GM21367 (cell line): ENCODE results near the gene PCK2.

Experiments used
- ATAC-seq: cut with Tn5 transposase; IDR thresholded peaks from one replicate; pipeline ENCODE4 v1.9.1; 2021; ENCODE audit not compliant: unreplicated experiment

The PCK2 gene

DNA sequence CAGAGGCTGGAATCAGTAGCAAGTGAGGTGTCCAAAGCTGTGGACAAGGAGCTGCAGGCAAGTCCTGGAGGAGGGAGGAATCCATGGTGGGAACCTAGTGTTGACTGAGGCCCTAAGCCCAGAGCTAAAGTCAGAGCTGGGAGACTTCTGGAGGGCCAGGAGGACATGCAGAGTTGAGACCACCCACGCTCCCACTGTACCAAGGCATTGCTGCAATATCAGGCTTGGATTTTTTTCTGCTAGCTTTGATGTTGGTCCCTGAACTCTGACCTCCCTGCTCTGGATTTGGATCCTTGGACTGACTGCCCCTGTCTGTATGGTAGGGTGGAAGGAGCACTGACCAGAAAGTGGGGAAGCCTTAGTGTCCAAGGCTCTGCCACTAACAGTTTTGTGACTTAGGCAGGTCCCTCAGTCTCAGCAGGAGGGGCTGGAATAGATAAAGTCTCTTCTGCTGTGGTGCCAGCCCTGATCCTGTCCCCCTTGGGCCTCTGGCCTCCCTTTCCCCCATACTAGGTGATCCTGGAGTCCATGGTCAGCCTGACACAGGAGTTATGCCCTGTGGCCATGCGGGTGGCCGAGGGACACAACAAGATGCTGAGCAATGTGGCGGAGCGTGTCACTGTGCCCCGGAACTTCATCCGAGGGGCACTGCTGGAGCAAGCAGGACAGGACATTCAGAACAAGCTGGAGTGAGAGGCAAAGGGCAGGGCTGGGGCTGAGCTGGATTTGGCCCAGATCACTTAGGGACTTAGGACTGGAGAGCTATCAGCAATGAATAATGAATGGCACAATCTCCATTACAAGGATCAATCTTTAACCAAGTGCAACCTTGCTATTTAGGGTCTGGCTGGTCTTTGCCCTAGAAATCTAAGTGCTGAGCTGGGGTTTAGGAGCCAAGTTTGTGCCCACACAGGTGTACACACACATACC, 32.9 kb upstream of the PCK2 start:
- ATAC-seq = no peak

DNA sequence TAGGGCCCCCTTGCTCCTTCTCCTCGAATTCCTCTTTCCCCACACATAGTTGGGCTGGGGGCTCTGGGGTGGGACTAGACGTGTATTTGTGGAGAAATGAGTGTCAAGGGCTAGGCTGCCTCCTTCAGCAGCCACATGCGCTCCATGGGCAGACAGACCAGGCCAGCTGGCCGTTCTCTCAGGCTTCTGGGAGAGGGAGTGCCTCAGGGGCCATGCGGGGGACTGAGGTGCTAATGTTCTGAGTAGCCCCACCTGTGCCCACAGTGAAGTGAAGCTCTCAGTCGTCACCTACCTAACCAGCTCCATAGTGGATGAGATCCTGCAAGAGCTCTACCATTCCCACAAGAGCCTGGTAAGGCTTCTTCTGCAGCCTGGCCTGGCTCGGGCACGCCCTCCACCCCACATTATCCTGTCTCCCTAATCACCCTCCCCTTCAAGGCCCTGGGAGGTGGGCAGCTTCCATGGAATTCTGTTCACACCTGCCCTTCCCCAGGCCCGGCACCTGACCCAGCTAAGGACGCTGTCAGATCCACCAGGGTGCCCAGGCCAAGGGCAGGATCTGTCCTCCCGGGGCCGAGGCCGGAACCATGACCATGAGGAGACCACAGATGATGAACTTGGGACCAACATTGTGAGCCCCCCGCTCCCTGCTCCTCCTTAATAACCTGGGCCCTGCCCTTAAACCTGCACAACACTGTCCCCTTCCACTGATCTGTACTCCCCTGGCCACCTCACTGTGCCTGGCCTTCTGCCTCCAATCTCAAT, 31.7 kb upstream of the PCK2 start:
- ATAC-seq = no peak

DNA sequence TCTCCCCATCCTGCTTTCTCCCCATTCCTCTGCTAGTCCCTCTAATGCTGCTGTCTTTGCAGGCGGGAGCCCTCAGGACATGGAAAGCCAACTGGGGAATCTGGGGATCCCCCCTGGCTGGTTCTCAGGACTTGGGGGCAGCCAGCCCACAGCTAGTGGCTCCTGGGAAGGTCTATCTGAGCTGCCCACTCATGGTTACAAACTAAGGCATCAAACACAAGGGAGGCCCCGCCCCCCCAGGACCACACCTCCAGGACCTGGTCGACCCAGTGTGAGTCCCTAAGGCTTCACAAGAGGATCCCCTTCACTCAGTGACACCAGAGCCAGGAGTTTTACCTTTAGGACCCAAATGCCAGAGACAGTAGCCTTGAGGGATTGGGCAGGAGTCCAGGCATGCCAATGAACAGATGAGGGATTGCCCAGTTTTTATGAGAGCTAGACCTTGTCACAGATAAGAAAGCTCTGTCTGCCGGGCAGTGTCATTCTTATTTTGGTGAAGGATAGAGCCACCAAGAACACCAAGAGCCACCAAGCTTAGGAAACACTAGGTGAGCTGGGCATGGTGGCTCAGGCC, 30.8 kb upstream of the PCK2 start:
- ATAC-seq = no peak

DNA sequence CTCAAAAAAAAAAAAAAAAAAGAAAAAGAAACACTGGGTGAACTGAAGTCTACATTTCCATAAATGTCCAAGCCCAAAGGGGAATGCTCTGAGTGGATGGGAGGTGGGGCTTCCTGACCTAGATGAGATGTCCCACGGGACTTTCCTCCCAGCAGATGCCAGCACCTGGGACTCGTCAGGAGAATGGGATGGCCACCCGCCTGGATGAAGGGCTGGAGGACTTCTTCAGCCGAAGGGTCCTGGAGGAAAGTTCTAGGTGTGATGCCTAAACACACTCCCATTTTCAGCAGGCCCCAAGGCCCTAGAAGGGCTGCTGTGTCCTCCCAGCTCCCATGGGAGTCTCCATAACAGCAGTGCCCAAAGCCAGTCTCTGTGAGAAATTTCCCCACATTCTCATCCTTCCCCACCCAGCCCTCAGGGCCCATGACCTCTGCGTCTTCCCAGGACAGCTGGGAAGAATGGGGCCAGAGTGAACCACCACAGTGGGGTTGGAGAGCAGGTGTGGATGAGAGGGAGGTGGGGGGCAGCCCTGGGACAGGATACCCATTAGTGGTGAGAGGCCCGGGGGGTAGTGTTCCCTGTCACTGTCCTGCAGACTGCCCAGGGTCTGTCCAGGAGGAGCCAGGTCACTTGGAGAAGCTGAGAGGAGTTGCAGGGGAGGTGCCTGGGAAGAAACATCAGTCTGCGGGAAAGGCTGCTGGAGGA, 29.9 kb upstream of the PCK2 start:
- no peak for ATAC-seq

DNA sequence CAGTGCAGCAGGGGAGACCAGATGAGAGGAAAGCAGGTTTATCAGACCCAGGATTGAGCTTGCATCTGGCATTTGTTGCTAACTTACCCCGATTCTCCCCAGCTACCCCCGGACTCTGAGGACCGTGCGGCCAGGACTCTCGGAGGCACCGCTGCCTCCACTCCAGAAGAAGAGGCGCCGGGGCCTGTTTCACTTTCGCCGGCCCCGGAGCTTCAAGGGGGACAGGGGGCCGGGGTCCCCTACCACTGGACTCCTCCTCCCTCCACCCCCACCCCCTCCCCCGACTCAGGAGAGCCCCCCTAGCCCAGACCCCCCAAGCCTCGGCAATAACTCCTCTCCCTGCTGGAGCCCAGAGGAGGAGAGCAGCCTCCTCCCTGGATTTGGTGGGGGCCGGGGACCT, 29.3 kb upstream of the PCK2 start:
- no peak for ATAC-seq

DNA sequence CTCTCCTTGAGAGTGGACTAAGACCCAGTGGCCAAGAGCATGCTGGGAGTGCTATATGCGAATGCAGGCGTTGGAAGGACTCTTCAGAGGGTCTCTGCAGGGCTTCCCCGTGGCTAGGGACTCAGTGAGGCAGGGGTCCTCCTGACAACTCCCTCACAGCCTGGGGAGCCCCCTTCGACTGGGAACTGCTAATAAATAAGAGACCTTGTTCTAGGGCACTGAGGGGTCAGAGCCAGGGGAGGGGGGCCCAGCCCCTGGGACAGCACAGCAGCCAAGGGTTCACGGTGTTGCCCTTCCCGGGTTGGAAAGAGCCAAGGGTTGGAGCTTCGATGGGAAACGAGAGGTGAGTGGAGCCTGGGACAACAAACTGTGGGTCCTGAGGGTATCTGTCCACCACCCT, 28.7 kb upstream of the PCK2 start:
- no peak for ATAC-seq

DNA sequence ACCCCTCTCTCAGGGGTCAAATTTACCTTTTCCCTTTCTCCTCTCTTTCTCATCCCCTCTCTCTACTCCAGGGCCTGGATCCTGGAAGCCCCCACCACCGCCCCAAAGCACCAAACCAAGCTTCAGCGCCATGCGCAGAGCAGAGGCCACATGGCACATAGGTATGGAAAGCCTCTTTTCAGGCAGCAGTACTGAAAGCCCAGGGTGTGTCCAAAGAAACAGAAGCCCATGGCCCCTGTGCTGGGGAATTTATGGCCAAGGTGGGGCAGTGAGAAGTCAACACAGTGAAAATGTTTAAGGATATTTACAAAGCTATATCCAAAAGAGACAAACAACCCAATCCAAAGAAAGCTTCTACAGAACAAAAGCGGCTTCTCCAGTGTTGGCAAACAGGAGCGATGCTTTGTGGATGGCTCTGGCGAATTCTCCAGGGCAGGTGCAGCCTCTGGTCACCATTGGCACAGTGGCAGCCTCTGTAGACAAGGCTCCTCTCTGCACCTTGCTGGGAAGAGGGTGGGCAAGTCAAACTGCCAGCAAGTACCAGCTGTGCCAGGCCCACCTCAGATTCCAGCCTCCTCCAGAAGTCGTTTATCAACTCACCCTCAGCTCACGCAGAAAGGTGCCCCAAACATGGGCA, 27.5 kb upstream of the PCK2 start:
- ATAC-seq = no peak

DNA sequence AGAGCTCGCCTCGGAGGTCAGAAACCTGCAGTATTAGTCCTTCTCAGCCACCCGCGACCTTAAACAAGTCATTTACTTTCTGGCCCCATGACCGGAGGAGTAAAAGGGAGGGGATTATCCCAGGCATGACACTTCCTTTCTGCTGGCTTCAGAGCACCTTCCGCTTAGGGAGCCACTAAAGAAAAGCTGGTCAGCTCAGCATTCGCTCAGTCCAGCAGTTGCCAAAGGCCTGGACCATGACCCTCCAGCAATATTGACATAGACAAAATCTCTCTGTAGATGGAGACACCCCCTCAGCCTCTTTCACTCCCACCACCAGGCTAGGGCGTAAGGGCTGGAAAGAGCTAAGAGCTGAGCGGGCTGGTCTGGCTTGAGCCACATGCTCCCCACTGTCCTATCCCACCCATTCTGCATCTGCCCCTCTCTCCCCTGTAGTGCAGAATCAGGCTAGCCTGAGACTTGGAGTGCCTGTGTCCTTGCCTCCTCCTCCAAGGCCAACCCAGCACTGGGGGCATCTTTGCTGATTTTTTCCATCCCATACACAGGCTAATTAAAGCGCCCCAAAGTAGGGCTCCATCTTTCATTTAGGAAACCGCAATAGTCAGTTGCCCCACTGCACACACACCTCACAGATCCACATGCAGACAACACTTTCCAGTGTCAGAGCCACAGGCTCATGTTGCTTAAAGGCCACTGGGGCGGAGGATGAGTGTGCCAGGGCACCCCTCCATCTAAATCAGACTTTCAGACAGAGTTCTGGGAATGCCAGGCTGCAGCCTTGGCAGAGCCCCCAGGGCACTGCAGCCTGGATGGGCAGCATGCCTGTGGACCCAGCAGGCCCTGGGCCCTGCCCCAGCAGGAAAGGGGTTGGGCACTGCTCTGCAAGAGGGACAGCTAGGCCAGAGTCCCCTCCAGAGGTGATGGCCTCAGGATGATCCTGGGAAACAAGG, 26.7 kb upstream of the PCK2 start:
- ATAC-seq = no peak

DNA sequence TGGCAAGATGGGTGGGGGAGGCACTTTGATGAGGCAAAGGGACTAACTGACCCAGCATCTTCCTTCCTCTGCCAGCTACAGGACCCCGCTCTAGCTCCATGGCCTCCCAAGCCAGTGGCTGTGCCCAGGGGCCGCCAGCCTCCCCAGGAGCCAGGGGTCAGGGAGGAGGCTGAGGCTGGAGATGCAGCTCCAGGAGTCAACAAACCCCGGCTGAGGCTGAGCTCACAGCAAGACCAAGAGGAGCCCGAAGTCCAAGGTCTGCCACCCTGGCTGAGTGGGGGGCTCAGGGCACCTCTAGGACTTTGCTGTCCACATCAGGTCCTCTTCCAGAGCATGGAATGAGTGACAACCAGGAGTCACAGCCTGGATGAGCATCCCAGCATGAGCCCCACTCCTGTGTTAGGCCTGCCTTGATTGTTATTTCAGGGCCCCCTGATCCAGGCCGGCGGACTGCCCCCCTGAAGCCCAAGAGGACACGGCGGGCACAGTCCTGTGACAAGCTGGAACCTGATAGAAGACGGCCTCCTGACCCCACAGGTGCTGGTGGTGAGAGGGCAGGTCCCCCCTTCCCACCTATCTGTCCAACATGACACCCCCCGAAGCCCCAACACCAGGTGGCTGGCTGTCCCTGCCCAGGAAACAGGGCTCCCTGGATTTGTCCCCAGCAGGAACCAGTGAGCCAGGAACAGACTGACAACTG, 25.2 kb upstream of the PCK2 start:
- ATAC-seq = no peak

DNA sequence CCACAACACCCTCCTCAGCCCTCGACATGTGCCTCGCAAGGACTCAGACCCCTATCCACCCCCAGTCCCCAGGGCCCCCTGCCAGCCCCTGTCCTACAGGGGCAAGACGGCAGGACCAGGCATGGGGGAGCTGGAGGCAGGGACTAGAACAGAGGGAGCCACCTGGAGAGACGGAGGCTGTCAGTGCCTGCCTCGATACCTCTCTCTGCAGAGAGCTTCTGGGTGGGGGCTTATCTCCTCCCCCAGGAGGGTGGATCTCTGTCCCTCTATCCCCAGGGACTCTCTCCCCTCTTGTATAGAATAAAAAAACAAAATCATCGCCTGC, 24.7 kb upstream of the PCK2 start:
- ATAC-seq = no peak

DNA sequence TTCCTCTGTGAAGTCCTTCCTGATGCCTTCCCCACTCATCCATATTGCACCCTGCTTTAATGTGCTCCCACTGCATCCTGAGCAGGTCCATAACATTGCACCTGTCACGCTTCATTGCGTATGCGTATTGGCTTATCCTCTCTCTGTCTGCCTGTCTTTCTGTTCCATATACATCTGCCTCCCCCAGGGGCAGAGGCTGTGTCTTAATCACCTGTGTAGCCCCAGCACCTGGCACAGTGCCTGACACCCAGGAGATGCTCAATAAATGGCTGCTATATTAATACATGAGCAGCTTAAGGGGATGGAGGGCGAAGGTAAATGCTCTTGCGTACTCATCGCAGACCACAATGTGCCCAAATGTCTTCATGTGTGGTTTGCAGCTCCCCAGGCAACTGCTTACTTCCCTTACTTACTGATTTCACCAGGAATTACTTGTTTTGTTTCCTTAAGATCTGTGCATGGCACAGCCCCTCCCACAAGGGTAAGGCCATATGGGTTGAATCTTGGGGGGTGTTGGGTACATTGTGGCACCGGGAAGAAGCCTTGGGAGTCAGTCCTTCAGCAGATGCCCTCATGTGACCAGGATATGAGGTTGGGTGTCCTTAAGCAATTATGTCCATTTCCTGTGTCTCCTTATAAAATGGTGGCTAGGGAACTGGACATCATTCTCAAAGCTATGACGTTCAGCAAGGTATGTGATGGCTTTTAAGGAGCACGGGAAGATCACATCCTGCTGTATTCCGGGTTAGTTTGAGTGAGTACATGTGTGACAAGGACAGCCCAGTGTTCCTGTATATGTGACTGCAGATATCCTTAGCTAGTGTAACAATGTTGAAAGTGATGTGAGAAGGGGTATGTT, 23.6 kb upstream of the PCK2 start:
- ATAC-seq = no peak

DNA sequence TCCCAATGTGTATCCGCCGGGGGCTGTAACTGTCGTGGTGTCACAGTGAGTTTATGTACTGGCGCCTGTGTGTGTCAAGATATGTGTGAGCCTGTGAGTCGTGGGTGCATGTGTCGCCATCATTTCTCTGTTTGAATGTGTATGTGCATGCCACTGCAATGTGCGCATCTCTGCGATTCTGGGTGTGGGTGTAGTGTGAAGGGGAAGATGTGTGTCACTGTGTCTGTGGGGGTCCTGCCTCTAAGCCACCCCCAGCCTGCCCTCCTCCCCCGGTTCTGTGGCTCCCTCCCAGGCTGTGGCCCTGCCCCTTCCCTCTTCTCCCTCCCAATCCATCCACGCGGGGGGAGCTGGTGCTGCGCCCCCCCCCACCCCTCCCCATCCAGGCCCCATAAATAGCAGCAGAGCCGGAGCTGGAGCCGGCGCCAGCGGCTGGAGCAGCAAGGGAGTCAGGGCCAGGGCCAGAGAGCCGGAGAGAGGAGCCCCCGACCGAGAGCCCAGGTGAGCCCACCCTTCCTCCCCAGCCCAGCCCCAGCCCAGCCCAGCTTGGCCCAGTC, 22.9 kb upstream of the PCK2 start, which contains the start of gene CPNE6:
Gene CPNE6, plus strand, starts transcription at position 419 of the 554 bp plus-strand sequence. CDS start 1,375 bp downstream, outside the sequence.
- ATAC-seq = no peak

DNA sequence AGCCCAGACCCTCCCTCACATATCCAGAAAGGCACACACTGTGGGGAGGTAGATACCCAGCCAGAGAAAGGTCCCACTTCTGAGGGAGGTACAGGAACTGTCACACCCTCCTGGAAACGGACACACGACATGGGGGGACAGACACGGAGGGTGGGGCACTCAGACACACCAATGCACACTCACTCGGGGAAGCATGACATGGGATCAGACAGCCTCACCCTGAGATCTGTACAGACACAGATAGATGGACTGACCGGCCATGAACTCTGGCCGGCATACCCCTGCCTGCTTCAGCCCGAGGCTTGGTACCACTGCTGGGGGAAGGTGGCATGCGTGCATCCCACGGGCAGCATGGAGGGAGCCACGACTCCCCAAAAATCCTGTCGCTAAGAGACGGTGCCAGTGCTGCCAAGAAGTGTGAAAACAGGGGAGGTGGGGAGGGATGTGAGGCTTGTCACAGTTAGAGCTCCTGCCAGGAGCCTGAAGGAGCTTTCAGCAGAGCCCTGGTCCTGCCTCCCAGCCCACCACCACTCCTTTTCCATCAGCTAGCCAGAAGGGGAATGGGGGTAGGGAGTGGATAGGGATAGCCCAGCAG, 22.2 kb upstream of the PCK2 start:
- ATAC-seq = no peak

DNA sequence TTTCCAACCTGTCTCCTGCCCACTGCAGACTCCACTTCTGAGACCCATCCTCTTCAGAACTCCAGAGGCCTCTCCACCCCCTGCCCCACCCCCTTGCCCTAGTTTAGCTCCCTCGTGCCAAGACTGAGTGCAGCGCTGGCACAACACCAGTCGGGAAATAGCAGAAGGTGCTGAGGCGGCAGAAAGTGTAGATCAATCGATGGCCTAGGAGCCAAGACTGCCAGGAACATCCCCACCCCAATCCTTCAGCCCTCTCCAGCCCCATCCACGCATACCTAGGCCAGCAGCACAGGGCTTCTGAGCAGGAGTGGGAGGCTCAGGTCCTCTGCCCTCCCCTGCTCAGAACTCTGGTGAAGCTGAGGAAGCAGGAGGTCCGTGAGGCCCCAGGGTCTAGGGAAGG, 21.7 kb upstream of the PCK2 start:
- no peak for ATAC-seq

DNA sequence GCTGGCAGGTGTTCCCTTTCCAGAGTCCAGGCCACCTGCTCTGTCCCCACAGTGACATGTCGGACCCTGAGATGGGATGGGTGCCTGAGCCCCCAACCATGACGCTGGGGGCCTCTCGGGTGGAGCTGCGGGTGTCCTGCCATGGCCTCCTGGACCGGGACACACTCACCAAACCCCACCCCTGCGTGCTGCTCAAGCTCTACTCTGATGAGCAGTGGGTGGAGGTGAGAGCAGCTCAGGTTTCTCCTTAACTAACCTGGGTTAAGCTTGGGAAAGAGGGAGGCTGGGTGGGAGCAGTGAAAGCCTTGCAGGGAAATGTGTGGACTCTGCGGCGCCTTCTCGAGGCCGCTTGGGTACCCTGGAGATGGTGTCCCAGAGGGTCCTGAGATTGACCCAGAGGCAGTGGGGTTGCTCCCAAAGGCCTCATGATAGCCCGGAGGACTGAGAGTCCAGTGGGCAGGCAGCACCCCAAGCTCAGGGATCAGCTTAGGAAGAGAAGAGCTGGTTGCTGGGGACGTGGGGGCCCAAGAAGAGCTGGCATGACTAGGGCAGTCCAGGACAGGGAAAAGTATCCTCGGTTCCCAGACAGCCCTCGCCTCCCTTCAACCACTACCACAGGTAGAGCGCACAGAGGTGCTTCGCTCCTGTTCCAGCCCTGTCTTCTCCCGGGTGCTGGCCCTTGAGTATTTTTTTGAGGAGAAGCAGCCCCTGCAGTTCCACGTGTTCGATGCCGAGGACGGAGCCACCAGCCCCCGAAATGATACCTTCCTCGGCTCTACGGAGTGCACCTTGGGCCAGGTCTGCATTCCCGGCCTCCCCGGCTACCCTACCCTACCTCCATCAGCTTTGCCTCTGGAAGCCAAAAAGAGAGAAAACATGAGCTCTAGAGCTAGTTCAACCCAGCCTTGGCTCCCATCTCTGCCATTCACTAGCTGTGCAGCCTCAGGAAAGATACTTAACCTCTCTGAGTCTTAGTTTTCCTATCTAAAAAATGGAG, 20.9 kb upstream of the PCK2 start:
- no peak for ATAC-seq
